GM15510 (cell line): Measurements from ENCODE around the gene LCA5.

Experiments used
- POLR2A ChIP-seq: IDR thresholded peaks from 3 replicates; pipeline ENCODE4 v1.6.1; 2011; ENCODE audit warnings: borderline replicate concordance; ENCODE audit not compliant: insufficient read length; ENCODE audit errors: extremely low read depth

The LCA5 gene

DNA sequence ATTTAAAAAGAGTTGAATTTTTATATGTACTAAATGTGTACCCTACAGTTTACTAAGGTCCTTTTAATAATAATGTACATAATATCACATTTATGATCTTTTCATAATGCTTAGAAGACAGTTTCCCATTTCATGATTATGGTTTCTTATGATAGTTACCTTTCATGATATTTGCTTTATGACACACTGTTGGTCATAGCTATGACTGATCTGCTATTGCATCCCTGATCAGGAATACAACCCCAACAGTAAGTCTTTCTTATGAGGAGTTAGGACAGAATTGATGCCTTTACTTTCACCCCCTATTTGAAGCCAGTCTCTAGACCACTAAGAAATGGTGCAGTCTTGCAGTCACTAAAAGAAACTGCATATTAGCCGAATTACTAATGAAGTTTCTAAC is 31.0 kb downstream of the LCA5 start:
- TF ChIP-seq POLR2A: no peak

- no peak for TF ChIP-seq POLR2A
Measured at GRCh38 chr6:79504372-79504771, 32.9 kb downstream of the LCA5 start.

DNA sequence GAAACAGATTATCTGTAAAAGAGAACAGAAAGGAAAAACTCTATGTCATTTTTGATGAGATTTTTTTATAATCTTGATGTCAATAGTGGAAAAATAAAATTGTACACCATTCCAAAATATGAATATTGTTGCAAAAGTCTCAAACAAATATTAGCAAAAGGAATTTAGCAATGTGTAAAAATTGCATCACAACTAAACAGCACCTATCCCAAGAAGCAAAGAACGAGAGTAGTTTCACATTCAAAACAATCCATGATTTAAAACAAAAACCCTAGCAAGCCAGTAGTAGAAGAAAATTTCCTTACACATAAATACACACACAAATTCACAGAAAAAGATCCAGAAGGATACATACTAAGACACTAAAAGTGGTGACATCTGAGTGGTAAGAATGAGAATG is 38.4 kb downstream of the LCA5 start:
- no peak for TF ChIP-seq POLR2A

- TF ChIP-seq POLR2A: no peak
Measured at GRCh38 chr6:79495246-79495645, 42.0 kb downstream of the LCA5 start.

DNA sequence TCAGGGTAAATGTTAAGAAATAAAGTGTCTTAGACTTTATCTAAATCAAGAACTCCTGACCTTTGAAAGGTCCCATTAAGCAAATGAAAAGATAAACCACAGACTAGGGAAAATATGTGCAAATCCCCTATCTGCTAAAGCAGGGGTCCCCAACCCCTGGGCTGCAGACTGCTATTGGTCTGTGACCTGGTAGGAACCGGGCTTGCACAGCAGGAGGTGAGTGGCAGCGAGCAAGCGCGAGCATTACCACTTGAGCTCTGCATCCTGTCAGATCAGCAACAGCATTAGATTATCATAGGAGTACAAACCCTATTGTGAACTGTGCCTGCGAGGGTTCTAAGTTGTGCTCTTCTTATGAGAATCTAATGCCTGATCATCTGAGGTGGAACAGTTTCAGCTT is 42.4 kb downstream of the LCA5 start:
- no peak for TF ChIP-seq POLR2A

DNA sequence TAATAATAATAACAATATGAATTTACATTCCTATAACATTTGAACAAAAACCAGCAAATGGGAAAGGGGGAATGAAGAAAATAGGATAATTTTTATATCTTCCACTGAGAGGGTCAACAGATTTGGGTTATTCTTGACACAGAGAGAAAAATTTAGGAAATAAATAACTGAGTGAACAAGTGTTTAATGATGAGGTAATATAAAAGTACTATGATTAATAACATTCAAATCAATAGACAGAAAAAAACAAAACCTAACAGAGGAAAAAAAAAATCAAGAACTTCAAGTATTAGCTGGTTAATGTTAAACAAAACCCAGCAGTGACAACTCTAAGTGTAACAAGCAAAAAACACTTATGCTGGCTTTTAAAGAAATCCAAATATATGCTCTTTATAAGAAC is 66.5 kb downstream of the LCA5 start:
- no peak for TF ChIP-seq POLR2A

DNA sequence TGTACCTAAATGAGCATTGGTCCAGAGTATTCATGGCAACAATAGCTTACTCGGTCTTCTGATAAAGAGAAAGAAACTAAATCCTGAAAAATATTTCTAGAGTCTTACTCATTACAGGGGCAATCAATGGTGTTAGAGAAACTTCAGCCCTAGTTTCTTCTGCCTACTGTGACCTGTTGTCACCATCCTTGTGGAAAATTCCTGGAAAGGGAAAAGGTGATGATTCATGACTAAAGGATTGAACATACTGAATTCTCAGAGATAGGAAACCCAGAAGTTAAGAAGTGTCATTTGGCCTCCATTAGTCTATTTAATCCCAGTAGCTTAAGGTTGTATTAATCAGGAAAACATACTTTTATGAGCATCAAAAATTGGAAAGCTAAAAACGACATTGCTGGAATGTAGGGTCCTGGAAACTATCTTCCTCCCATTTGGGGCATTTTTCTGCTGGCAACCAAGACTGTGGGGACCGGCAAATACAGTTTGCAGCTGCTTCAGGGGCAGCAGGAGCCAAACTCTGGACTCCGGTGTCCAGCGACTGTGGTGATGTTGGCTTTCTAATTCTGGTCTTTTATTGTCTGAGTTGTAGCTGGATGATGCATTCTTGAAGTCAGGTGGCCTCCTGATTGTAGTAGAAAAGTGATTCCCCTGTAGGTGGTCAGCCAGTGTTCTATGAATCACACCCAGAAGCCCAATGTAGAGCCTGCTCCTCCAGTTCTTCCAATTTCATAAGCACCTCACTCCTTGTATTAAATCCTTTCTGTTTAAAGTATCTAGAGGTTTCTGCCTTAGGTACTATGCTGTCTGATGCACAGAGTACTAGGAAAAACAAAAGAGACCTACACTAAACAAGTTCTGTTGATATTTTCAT is 67.6 kb downstream of the LCA5 start:
- no peak for TF ChIP-seq POLR2A

- TF ChIP-seq POLR2A: no peak
Measured at GRCh38 chr6:79468587-79468986, 68.6 kb downstream of the LCA5 start.

DNA sequence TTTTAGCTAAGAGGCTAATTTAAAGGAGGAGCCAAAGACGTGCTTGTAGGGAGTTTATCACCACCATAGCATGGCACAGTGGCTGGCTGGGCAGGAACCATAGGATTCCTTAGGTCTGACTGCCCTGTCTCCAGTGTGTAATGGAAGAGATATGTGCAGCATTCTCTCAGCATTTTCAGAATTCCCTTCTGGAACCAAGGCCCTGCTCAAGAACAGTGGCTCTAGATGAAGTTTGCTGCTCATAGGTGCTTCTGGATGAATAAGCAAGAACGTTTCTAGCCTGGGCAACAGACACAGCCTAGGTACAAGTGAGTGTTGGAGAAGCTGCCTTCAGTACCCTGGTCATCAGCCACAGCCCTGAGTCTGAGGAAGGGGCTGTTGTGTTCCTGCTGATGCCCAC is 69.1 kb downstream of the LCA5 start:
- TF ChIP-seq POLR2A: no peak

GRCh38 chr6:79467716-79468115 is 69.5 kb downstream of the LCA5 start:
- TF ChIP-seq POLR2A: no peak

DNA sequence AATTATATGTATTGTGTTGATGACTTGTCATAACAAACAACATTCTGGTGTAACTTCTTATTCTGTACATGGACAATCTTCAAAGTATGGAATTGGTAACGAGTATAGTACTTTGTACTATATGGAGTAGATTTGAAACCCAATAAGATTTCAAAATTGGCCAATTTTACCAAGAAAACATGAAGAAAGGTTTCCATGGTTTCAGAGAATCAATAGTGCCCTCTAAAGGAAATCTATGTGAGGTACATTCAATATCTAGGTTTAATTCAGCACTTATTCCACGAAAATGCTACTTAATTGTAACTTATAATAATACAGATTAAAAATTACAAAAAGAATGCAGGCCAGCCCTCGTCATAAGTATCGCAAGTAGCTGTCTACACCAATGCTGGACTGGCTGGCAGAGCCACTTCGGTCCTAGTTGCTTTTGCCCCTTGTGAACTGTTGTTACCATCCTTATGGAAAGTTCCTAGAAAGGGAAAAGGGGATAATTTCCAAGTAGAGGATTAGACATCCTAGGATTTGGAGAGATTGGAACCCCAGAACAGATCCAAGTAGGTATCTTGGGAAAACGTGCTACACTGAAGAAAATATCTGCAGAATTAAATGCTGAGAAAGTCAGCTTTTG is 70.9 kb downstream of the LCA5 start:
- no peak for TF ChIP-seq POLR2A

GRCh38 chr6:79465381-79465780 is 71.8 kb downstream of the LCA5 start:
- no peak for TF ChIP-seq POLR2A

DNA sequence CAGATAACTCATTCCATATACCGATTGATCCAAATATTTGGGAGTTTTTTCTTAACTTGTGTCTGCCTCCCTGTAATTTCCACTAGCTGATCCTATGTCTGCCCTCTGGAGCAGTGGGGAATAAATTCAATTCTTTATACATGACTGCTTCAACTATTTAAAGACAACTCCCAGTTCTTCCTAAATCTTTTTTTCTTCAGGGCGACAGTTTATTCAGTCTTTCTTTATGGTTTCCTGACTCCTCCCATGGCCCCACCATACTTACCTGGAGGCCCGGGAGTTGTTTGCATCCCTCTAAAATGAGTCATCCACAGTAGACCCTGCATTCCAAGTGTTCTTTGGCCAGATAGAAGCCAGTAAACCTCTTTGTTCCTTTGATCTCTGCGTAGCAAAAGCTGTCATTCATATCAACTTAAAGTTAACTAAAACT is 73.6 kb downstream of the LCA5 start:
- TF ChIP-seq POLR2A: no peak

DNA sequence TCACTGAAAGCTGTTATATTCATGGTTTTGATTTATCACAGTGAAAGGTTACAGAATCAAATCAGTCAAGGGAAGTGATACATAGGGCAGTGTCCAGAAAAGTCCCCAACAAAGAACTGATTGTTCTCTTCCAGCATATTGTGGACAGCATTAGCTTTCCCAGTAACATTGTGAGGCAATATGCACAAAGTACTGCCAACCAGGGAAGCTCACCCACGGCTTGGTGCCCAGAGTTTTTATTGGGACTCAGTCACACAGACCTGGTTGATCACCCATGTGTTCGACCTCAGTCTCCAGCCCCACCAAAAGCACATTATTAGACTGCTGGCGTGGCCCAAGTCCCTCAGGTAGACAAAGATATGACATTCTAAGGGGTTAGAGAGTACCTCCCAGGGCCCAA is 76.0 kb downstream of the LCA5 start:
- TF ChIP-seq POLR2A: no peak

- no peak for TF ChIP-seq POLR2A
Measured at GRCh38 chr6:79455446-79455845, 81.8 kb downstream of the LCA5 start.

GRCh38 chr6:79453558-79454042 is 83.6 kb downstream of the LCA5 start:
- no peak for TF ChIP-seq POLR2A

- TF ChIP-seq POLR2A: no peak
Measured at GRCh38 chr6:79450984-79451383, 86.2 kb downstream of the LCA5 start.

DNA sequence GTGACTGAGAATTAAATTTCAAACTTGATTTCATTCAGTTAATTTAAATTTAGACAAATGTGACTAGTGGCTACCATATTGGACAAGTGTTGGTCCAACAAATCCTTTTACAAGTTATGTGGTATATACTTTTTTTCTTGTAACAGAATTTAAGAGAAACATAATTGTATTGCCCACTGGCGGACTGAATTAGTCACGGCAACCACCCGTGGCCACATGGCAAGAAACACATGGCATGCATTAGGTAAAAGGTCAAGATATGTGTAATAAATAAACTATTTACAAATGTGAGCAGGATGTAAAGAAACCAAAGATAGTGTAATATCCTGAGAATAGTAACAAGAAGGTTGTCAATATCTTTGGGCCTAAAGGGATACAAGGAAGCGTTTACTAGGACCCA is 91.2 kb downstream of the LCA5 start:
- TF ChIP-seq POLR2A: no peak
